HG02678 (cell line): ENCODE data around the gene GLG1.
"Not testable (repeated sequence)": the region's sequence is repeated elsewhere in the genome, so short reads cannot be mapped to it uniquely, and the experiment has no call there.

Source experiments
- ATAC-seq: cut with Tn5 transposase; IDR thresholded peaks from one replicate; pipeline ENCODE4 v1.9.1; 2021; ENCODE audit warnings: mild to moderate bottlenecking, moderate library complexity; ENCODE audit not compliant: unreplicated experiment

Gene GLG1

GRCh38 chr16:74413485-74413884, 193.4 kb downstream of the GLG1 start:
- ATAC-seq, result not testable (repeated sequence)

DNA sequence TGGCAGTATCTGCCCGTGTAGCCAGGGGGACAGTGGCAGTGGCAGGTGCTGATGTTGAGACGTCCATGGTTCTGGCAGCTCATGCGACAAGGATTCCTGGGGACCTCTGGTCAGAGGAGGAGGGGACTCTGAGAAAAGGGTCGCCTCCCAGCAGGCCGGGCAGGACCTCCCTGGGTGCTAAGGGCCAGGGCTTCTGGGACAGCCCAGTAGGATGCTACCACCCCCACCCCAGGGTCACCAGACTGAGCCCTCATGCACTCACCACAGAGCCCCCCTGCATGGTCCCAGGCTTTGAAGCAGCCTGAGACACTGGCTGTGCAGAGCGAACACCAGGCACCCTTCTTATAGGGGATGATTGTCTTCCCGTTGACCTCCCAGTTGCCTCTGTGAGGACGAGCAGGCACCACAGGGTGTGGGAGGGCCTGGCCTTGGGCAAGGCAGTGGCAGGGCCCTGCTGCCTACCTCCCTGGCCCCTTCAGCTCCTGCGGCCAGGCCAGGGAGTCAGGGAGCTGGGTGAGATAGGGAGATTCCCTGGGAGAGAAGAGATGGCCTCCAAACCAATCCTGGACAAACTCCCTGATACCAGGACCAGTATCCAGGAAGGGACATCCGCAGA, 194.0 kb downstream of the GLG1 start:
- ATAC-seq, result not testable (repeated sequence)

GRCh38 chr16:74412138-74412774, 194.7 kb downstream of the GLG1 start:
- ATAC-seq, result not testable (repeated sequence)

GRCh38 chr16:74410981-74411380, 195.9 kb downstream of the GLG1 start:
- ATAC-seq, result not testable (repeated sequence)

- not testable (repeated sequence) for ATAC-seq
Measured at GRCh38 chr16:74410057-74410957, 196.6 kb downstream of the GLG1 start.

- ATAC-seq, result not testable (repeated sequence)
Measured at GRCh38 chr16:74409185-74409981, 197.5 kb downstream of the GLG1 start.

- ATAC-seq, result not testable (repeated sequence)
Measured at GRCh38 chr16:74407362-74407705, 199.6 kb downstream of the GLG1 start.

DNA sequence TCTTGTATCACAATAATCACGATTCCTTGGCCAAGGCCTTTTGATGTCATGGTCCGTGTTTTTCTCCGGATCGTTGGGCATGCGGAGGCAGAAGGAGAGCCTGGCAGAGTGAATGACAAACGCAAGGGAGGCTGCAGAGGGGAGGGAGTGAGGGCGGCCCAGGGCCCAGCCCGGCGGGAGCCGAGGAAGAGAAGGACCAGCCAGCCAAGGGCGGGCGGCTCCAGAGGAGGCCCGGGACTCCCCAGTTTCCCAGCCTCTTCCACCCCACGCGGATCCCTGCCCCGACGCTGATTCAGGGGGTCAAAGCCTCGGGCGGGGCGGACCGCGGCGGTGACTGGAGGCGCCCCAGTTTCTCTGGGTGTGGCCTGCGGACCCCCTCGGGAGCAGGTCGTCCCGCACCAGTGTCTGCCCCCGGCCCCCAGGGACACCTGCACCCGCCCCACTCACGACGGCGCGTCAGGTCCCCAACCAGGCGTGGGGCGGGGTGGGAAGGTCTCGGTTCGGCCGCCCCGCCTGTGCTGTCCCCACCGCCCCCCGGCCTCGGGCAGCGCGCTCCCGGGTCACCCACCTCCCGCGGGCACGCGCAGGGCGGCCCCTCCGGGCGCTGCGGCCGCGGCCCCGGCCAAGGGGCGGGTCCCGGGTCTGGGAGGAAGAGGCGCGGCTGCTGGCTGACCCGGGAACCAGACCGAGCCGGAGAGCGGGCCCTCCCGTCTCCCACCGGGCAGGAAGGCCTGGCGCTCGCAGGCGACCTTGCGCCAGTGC, 200.1 kb downstream of the GLG1 start:
- peak; percentile 64 for ATAC-seq

DNA sequence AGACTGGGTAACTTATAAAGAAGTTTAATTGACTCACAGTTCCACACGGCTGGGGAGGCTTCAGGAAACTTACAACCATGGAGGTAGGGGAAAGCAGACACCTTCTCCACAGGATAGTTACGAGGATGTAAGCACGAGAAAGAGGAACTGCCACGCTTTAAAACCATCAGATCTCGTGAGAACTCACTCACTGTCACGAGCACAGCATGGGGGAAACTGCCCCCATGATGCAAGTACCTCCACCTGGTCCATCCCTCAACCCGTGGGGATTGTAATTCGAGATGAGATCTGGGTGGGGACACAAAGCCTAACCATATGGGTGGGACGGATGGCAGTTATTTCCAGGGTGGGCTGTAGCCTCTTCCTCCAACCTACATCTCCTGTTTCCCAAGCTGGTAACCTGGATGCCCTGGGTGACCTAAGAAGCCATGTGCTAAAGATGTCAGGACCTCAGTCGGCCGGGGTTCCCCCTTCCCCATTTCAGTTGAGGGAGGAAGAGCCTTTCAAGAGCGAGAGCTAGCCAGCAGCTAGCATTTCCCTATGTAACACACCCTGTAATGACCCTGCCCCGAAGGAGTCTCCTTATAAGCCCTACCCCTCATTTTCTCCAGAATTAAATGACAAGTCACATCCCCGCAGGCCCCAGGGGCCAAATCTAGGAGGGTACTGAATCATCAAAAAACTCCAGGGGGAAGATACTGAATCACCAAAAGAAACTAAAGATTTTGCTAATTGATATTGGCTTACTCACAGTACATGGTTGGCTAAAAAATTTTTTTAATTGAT, 202.6 kb downstream of the GLG1 start:
- ATAC-seq, result not testable (repeated sequence)

GRCh38 chr16:74400238-74400637, 206.7 kb downstream of the GLG1 start:
- ATAC-seq, result not testable (repeated sequence)

DNA sequence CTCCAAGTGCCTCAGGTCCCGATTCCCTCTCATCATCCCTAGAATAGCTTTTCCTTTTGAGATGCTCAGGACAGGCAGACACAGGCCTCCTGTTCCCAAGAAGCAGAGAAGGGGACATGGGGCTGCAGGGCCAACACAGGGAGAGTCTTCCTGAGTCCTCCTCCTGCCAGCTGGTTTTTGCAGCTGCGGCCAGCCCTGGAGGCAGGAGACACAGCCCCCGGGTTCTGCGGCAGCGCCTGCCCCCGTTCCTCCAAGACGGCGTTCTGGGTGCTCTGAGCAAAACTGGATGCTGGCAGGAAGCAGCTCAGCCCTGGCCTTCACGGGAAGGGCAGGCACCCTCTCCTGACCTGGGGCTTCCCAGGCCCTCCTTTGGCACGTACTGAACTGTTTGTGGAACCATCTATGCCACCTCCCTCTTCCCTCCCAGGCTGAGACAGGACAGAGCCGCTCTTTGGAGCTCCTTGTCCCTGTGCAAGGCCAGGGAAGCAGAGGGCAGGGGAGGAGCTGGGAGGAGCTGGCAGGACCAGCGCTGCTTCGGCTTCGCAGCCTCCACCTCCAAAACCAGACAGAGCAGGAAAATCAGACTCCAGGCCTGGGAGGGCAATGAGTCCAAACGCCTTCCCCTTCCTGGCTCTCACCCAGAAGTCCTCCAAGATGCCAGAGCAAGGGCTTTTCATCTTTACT, 208.6 kb downstream of the GLG1 start:
- not testable (repeated sequence) for ATAC-seq
